Astrocyte (in vitro differentiated cells and primary cell): Measurements from ENCODE around the gene MTUS2. TPM values are rescaled to one million over a fixed set of nuclear protein-coding genes. Genes with fewer than 3 reads are reported as not detected.
A peak's percentile ranks its signal among the peaks of the same experiment; 100 is the strongest.

ENCODE experiments used
- DNase-seq: peaks from one replicate; pipeline ENCODE4 v3.0.0-alpha.2; 2010; ENCODE audit warnings: low read depth
- FAIRE-seq: peaks from 2 replicates; lab custom pipeline; 2011; peaks lifted over from hg19 to GRCh38; lab: Jason Lieb, UNC
- H2AFZ ChIP-seq: 2 replicates; pipeline ENCODE4 v1.6.0; 2012; ENCODE audit warnings: low read depth, low read length, inconsistent platforms
- H3K27ac ChIP-seq: 2 replicates; pipeline ENCODE4 v1.5.1; 2011; ENCODE audit warnings: low read depth, low read length, inconsistent platforms
- H3K27me3 ChIP-seq: 2 replicates; pipeline ENCODE4 v1.6.0; 2011; ENCODE audit warnings: low read length, inconsistent platforms; ENCODE audit not compliant: insufficient read depth
- H3K36me3 ChIP-seq: 2 replicates; pipeline ENCODE4 v1.5.1; 2011; ENCODE audit warnings: low read length, inconsistent platforms; ENCODE audit not compliant: insufficient read depth
- H3K4me1 ChIP-seq: 2 replicates; pipeline ENCODE4 v1.5.1; 2011; ENCODE audit warnings: low read length, inconsistent platforms; ENCODE audit not compliant: insufficient read depth
- H3K4me2 ChIP-seq: 2 replicates; pipeline ENCODE4 v1.6.0; 2012; ENCODE audit warnings: low read length, inconsistent platforms
- H3K4me3 ChIP-seq: 2 replicates; pipeline ENCODE4 v1.5.1; 2011; ENCODE audit warnings: low read depth, mild to moderate bottlenecking, low read length, inconsistent platforms; ENCODE audit not compliant: insufficient read depth
- H3K79me2 ChIP-seq: 2 replicates; pipeline ENCODE4 v1.6.0; 2012; ENCODE audit warnings: mild to moderate bottlenecking, low read length, inconsistent platforms; ENCODE audit not compliant: insufficient read depth
- H3K9ac ChIP-seq: 2 replicates; pipeline ENCODE4 v1.6.0; 2012; ENCODE audit warnings: mild to moderate bottlenecking, low read length, inconsistent platforms
- H3K9me3 ChIP-seq: 2 replicates; pipeline ENCODE4 v1.5.1; 2012; ENCODE audit warnings: low read depth, mild to moderate bottlenecking, low read length, inconsistent platforms; ENCODE audit not compliant: insufficient read depth
- H4K20me1 ChIP-seq: 2 replicates; pipeline ENCODE4 v1.6.0; 2012; ENCODE audit warnings: low read length, inconsistent platforms; ENCODE audit not compliant: insufficient read depth
- H3K27ac Mint-ChIP-seq: one replicate; pipeline ENCODE4 v1.8.0; 2021; ENCODE audit warnings: mild to moderate bottlenecking, mixed read lengths; ENCODE audit not compliant: unreplicated experiment
- H3K27me3 Mint-ChIP-seq: one replicate; pipeline ENCODE4 v1.8.0; 2021; ENCODE audit warnings: low read depth, mixed read lengths; ENCODE audit not compliant: unreplicated experiment
- H3K36me3 Mint-ChIP-seq: one replicate; pipeline ENCODE4 v1.8.0; 2021; ENCODE audit warnings: low read depth, mixed read lengths; ENCODE audit not compliant: unreplicated experiment
- H3K4me1 Mint-ChIP-seq: one replicate; pipeline ENCODE4 v1.8.0; 2021; ENCODE audit warnings: low read depth, mixed read lengths; ENCODE audit not compliant: unreplicated experiment
- H3K4me3 Mint-ChIP-seq: one replicate; pipeline ENCODE4 v1.8.0; 2021; ENCODE audit warnings: mild to moderate bottlenecking, moderate library complexity, mixed read lengths; ENCODE audit not compliant: unreplicated experiment
- H3K9me3 Mint-ChIP-seq: one replicate; pipeline ENCODE4 v1.8.0; 2021; ENCODE audit warnings: mild to moderate bottlenecking, mixed read lengths; ENCODE audit not compliant: unreplicated experiment
- EZH2 ChIP-seq: IDR thresholded peaks from 2 replicates; pipeline ENCODE4 v1.6.1; 2012; ENCODE audit warnings: mild to moderate bottlenecking, low read length, inconsistent platforms; ENCODE audit not compliant: insufficient read depth
- total RNA-seq: library from RNA; stranded (reverse); gene quantifications from 2 replicates; pipeline ENCODE4 v1.2.1, GENCODE V29; 2021
- TF ChIP-seq, protein P1 (sequence below): IDR thresholded peaks from 2 replicates; pipeline ENCODE4 v1.5.1; 2011; ENCODE audit warnings: low read depth, mild to moderate bottlenecking, inconsistent platforms, low read length, moderate library complexity; ENCODE audit not compliant: insufficient read depth

Gene MTUS2
- total RNA-seq, 1 donor from 2014 or later, result 0.50 TPM

DNA sequence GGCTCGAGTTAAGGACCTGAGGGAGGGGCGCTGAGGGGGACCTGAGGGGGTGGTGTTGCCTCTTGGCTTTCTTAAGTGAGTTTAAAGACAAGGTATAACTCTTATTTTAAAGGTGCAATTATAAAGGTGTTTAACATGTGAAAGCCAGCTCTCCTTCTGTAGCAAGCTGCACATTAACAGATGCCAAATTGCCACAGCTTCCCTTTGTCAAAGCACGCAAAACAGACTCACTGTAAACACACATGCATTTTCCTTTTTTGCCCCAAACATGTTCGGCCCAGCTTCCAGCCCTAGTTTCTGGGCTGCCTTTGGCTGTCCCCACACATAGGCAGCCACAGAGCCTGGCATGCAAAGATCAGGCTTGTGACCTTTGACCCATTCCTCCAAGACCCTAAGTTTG is 663.5 kb downstream of the MTUS2 start:
- no peaks in the 10 kb centered on the region for H3K36me3 Mint-ChIP-seq
- TF ChIP-seq, protein P1, sequence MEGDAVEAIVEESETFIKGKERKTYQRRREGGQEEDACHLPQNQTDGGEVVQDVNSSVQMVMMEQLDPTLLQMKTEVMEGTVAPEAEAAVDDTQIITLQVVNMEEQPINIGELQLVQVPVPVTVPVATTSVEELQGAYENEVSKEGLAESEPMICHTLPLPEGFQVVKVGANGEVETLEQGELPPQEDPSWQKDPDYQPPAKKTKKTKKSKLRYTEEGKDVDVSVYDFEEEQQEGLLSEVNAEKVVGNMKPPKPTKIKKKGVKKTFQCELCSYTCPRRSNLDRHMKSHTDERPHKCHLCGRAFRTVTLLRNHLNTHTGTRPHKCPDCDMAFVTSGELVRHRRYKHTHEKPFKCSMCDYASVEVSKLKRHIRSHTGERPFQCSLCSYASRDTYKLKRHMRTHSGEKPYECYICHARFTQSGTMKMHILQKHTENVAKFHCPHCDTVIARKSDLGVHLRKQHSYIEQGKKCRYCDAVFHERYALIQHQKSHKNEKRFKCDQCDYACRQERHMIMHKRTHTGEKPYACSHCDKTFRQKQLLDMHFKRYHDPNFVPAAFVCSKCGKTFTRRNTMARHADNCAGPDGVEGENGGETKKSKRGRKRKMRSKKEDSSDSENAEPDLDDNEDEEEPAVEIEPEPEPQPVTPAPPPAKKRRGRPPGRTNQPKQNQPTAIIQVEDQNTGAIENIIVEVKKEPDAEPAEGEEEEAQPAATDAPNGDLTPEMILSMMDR, result no peak
- TF ChIP-seq EZH2, result no peak
- H3K36me3 ChIP-seq, result no peaks in the 10 kb centered on the region
- no peaks in the 10 kb centered on the region for H3K4me1 Mint-ChIP-seq
- no peak for FAIRE-seq
- H3K27ac Mint-ChIP-seq, result peak overlapping the region; percentile 27
- no peaks in the 10 kb centered on the region for H3K4me1 ChIP-seq
- no peak overlapping the region for H3K4me2 ChIP-seq
- H3K4me3 ChIP-seq, result no peak overlapping the region
- H3K27me3 ChIP-seq, result peaks cover 46% of the 10 kb centered on the region
- H3K9me3 ChIP-seq, result no peaks in the 10 kb centered on the region
- H3K9me3 Mint-ChIP-seq, result no peaks in the 10 kb centered on the region
- H3K27me3 Mint-ChIP-seq, result peaks cover 38% of the 10 kb centered on the region
- DNase-seq, result no peak
- H4K20me1 ChIP-seq, result no peaks in the 10 kb centered on the region
- no peaks in the 10 kb centered on the region for H3K79me2 ChIP-seq
- H2AFZ ChIP-seq, result no peak overlapping the region
- no peak overlapping the region for H3K9ac ChIP-seq
- H3K4me3 Mint-ChIP-seq, result no peak overlapping the region
- H3K27ac ChIP-seq, result no peak overlapping the region

DNA sequence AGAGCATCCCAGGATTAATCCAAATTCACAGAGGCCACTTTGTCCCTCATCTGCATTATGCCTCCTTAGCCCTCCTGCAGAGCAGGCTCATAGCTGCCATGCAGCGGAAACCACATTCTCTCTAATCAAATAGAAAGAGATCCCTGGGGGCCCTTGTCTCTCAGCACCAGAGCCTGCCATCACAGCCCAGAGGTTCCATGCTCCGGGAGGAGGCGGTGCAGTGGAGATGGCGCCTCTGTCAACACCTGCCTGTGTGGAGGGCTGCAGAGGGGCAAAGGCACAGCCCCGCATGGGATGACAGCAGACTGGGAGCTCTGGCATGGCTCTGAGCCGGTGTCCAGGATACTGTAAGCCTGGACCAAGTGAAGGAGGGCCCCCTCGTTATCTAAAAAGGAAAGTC is 664.1 kb downstream of the MTUS2 start:
- H3K4me3 ChIP-seq, result no peak overlapping the region
- H4K20me1 ChIP-seq, result no peaks in the 10 kb centered on the region
- TF ChIP-seq EZH2, result no peak
- TF ChIP-seq, protein P1, result no peak
- H3K27me3 ChIP-seq, result peaks cover 43% of the 10 kb centered on the region
- H3K9me3 Mint-ChIP-seq, result no peaks in the 10 kb centered on the region
- H3K36me3 Mint-ChIP-seq, result no peaks in the 10 kb centered on the region
- no peak overlapping the region for H3K9ac ChIP-seq
- no peaks in the 10 kb centered on the region for H3K36me3 ChIP-seq
- no peaks in the 10 kb centered on the region for H3K79me2 ChIP-seq
- no peak overlapping the region for H3K4me2 ChIP-seq
- no peak overlapping the region for H2AFZ ChIP-seq
- H3K27me3 Mint-ChIP-seq, result peaks cover 33% of the 10 kb centered on the region
- FAIRE-seq, result no peak
- H3K27ac ChIP-seq, result no peak overlapping the region
- no peak overlapping the region for H3K4me3 Mint-ChIP-seq
- no peak overlapping the region for H3K27ac Mint-ChIP-seq
- no peaks in the 10 kb centered on the region for H3K9me3 ChIP-seq
- H3K4me1 Mint-ChIP-seq, result no peaks in the 10 kb centered on the region
- H3K4me1 ChIP-seq, result no peaks in the 10 kb centered on the region
- DNase-seq, result no peak

DNA sequence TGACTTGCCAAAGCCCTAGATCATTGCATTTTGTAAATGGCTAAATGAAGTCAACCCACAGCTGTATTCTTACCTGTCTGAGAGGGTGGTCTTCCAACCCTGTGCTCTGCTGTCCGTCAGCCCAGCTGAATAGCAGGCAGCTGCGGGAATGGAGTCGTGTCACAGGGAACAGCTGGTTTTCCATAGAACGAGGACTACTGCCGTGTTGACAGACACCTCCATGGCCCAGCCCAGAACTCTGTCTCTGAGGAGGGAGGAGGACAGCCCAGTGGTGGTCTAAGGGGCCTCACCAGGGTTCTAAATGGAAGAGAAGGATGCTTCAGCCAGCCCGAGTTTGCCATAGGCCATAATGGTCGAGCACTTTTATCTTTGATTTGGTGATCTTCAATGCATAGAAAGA is 664.7 kb downstream of the MTUS2 start:
- Histone ChIP-seq H3K27ac (no peak overlapping the region), H3K9me3 (no peaks in the 10 kb centered on the region), H3K4me3 (no peak overlapping the region), H3K27me3 (peaks cover 43% of the 10 kb centered on the region), H3K79me2 (no peaks in the 10 kb centered on the region), H3K36me3 (no peaks in the 10 kb centered on the region), H2AFZ (no peak overlapping the region), H4K20me1 (no peaks in the 10 kb centered on the region), H3K9ac (no peak overlapping the region), H3K4me1 (no peaks in the 10 kb centered on the region), H3K4me2 (no peak overlapping the region)
- FAIRE-seq (no peak), DNase-seq (no peak)
- H3K4me1 Mint-ChIP-seq, result no peaks in the 10 kb centered on the region
- no peaks in the 10 kb centered on the region for H3K9me3 Mint-ChIP-seq
- TF ChIP-seq EZH2, result no peak
- TF ChIP-seq, protein P1, result no peak
- peaks cover 30% of the 10 kb centered on the region for H3K27me3 Mint-ChIP-seq
- no peaks in the 10 kb centered on the region for H3K36me3 Mint-ChIP-seq
- H3K27ac Mint-ChIP-seq, result no peak overlapping the region
- no peak overlapping the region for H3K4me3 Mint-ChIP-seq
